Vagina (tissue), 2 donors: ENCODE measurements around the gene TUT7. TPM values are rescaled to one million over a fixed set of nuclear protein-coding genes. Genes with fewer than 3 reads are reported as not detected.

Source experiments
- DNase-seq, 2 donors: peaks; one replicate each; pipeline ENCODE4 v3.0.0-alpha.2; 2017; ENCODE audit errors: extremely low spot score in 2 of 2
- H3K27ac ChIP-seq: fragments of 200-600 bp; sonication (generic); one replicate; pipeline ENCODE4 v1.5.1; 2019
- H3K27me3 ChIP-seq: fragments of 200-600 bp; sonication (generic); one replicate; pipeline ENCODE4 v1.5.1; 2019
- H3K36me3 ChIP-seq, 2 donors: fragments of 200-600 bp; sonication (generic); one replicate each; pipeline ENCODE4 v1.5.1; 2017 to 2019
- H3K4me1 ChIP-seq: fragments of 200-600 bp; sonication (generic); one replicate; pipeline ENCODE4 v1.5.1; 2019
- H3K4me3 ChIP-seq, 2 donors: fragments of 200-600 bp; sonication (generic); 1 replicate in 1 of 2; 2 replicates in 1 of 2; pipeline ENCODE4 v1.5.1; 2016 to 2019
- H3K9me3 ChIP-seq: fragments of 200-600 bp; sonication (generic); one replicate; pipeline ENCODE4 v1.5.1; 2019
- CTCF ChIP-seq, 3 experiments: fragments of 450-650 bp in 2 of 3; fragments of 200-600 bp in 1 of 3; sonication (generic) in 1 of 3; IDR thresholded peaks; one replicate each; pipeline ENCODE4 v1.5.1; 2017 to 2019; ENCODE audit warnings: antibody characterized with exemption in 3 of 3, mild to moderate bottlenecking in 2 of 3, moderate library complexity in 2 of 3
- POLR2A ChIP-seq, 2 donors: fragments of 450-650 bp; IDR thresholded peaks; one replicate each; pipeline ENCODE4 v1.6.1; 2017; ENCODE audit warnings: antibody characterized with exemption in 2 of 2, mild to moderate bottlenecking in 2 of 2, moderate library complexity in 2 of 2
- POLR2AphosphoS5 ChIP-seq, 2 donors: sonication (generic); formaldehyde crosslinking; IDR thresholded peaks; one replicate each; pipeline ENCODE4 v1.9.0; 2017; ENCODE audit warnings: antibody characterized with exemption in 2 of 2, mild to moderate bottlenecking in 2 of 2, low read depth in 1 of 2; ENCODE audit not compliant: insufficient read depth in 1 of 2
- intact Hi-C: fragments of 100-400 bp; cut with DNase I; formaldehyde crosslinking; loops from one replicate; pipeline ENCODE4 v1.15.1; 2023
- total RNA-seq: library from RNA; depleted of rRNA; stranded (reverse); fragments of >200 nt; gene quantifications from one replicate; pipeline ENCODE4 v1.2.3, GENCODE V29; 2016

The TUT7 gene
- total RNA-seq, 1 donor from 2014 or later: 72.4 TPM

- H3K36me3 ChIP-seq: peaks cover 0 to 80% of the 10 kb centered on the region in 2 donors
- no peaks in the 10 kb centered on the region for H3K9me3 ChIP-seq
- DNase-seq: no peak
- TF ChIP-seq POLR2A (IDR thresholded peaks at IDR 0.05) (no peak), POLR2AphosphoS5 (IDR thresholded peaks at IDR 0.05; ENCODE audit: insufficient read depth in 1 of 2, low read depth in 1 of 2) (no peak), CTCF (IDR thresholded peaks at IDR 0.05) (no peak)
- H3K27me3 ChIP-seq: no peaks in the 10 kb centered on the region
- intact Hi-C loops: no loop called here
- no peaks in the 10 kb centered on the region for H3K4me1 ChIP-seq
- H3K4me3 ChIP-seq: no peak overlapping the region
- H3K27ac ChIP-seq: no peak overlapping the region
These were observed 45.5 kb downstream of the TUT7 start for GRCh38 chr9:86308687-86309086.

GRCh38 chr9:86304236-86304730 lies 49.9 kb downstream of the TUT7 start:
- TF ChIP-seq CTCF (IDR thresholded peaks at IDR 0.05): no peak
- TF ChIP-seq POLR2AphosphoS5 (IDR thresholded peaks at IDR 0.05; ENCODE audit: insufficient read depth in 1 of 2, low read depth in 1 of 2): no peak
- no peak for TF ChIP-seq POLR2A (IDR thresholded peaks at IDR 0.05)
- Histone ChIP-seq H3K4me1 (no peaks in the 10 kb centered on the region), H3K4me3 (no peak overlapping the region), H3K27me3 (no peaks in the 10 kb centered on the region), H3K9me3 (no peaks in the 10 kb centered on the region), H3K27ac (no peak overlapping the region), H3K36me3 (peaks cover 0 to 95% of the 10 kb centered on the region in 2 donors)
- intact Hi-C loops: no loop called here
- DNase-seq: no peak

- no peak overlapping the region for H3K27ac ChIP-seq
- no peak for DNase-seq
- no peak overlapping the region for H3K4me3 ChIP-seq
- no peak for TF ChIP-seq POLR2AphosphoS5 (IDR thresholded peaks at IDR 0.05; ENCODE audit: insufficient read depth in 1 of 2, low read depth in 1 of 2)
- TF ChIP-seq POLR2A (IDR thresholded peaks at IDR 0.05): no peak
- TF ChIP-seq CTCF (IDR thresholded peaks at IDR 0.05): no peak
- intact Hi-C loops: no loop called here
- peaks cover 0 to 96% of the 10 kb centered on the region in 2 donors for H3K36me3 ChIP-seq
- H3K4me1 ChIP-seq: no peaks in the 10 kb centered on the region
- no peaks in the 10 kb centered on the region for H3K27me3 ChIP-seq
- no peaks in the 10 kb centered on the region for H3K9me3 ChIP-seq
These were observed 50.8 kb downstream of the TUT7 start for GRCh38 chr9:86303316-86303975.

DNA sequence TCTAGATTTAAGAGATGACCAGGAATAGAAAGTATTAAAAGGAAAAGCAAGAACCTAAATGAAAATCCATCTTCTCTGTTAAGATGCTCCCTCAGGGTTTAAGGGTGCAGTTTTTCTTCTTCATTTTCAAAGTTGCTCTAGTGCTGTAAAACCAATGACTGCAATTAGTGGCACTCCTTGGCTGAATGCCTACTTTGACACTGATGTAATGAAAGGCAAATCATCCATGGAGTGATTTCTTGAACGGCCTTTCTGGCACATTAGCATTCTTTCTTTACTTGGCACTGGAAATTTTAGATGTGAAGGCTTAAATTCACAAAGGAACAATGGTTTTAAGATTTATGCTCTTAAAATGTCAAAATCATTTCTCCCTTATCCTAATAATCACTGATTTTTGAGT lies 52.5 kb downstream of the TUT7 start:
- TF ChIP-seq POLR2AphosphoS5 (IDR thresholded peaks at IDR 0.05; ENCODE audit: insufficient read depth in 1 of 2, low read depth in 1 of 2) (no peak), POLR2A (IDR thresholded peaks at IDR 0.05) (no peak)

GRCh38 chr9:86300701-86301100 lies 53.5 kb downstream of the TUT7 start:
- Histone ChIP-seq H3K4me1 (no peaks in the 10 kb centered on the region), H3K27ac (no peak overlapping the region), H3K36me3 (peaks cover 0 to 88% of the 10 kb centered on the region in 2 donors), H3K27me3 (no peaks in the 10 kb centered on the region), H3K4me3 (no peak overlapping the region), H3K9me3 (no peaks in the 10 kb centered on the region)
- TF ChIP-seq POLR2A (IDR thresholded peaks at IDR 0.05): no peak
- no peak for TF ChIP-seq CTCF (IDR thresholded peaks at IDR 0.05)
- no peak for TF ChIP-seq POLR2AphosphoS5 (IDR thresholded peaks at IDR 0.05; ENCODE audit: insufficient read depth in 1 of 2, low read depth in 1 of 2)
- intact Hi-C loops: no loop called here
- no peak for DNase-seq

More for the DNA sequence above, 52.5 kb downstream of the TUT7 start:
- no peak for DNase-seq
- Histone ChIP-seq H3K4me3 (no peak overlapping the region), H3K27ac (no peak overlapping the region), H3K27me3 (no peaks in the 10 kb centered on the region), H3K4me1 (no peaks in the 10 kb centered on the region), H3K9me3 (no peaks in the 10 kb centered on the region), H3K36me3 (peaks cover 0 to 93% of the 10 kb centered on the region in 2 donors)
- intact Hi-C loops: no loop called here
